Measurements from ENCODE around the gene AMPD2.
"Not testable (repeated sequence)": the region's sequence is repeated elsewhere in the genome, so short reads cannot be mapped to it uniquely, and the experiment has no call there.

The AMPD2 gene

DNA sequence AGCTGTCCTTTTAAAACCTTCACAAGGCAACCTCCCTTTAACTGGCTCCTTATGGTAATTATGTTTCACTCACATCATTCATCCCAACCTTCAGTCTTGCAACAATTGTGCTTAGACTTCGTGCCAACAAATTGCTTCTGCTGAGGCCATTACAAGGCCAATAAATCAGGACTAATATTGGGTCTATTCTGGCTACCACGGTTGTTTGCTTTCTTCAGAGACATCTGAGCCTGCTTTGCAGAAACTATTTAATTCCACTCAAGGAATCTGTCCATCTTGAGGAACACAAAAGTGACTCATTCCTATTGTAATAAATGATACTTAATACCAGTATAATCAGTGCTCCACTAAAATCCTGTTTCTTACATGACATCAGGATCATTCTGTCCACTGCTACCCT lies 33.7 kb downstream of the AMPD2 start:
- DNase-seq = no peak

DNA sequence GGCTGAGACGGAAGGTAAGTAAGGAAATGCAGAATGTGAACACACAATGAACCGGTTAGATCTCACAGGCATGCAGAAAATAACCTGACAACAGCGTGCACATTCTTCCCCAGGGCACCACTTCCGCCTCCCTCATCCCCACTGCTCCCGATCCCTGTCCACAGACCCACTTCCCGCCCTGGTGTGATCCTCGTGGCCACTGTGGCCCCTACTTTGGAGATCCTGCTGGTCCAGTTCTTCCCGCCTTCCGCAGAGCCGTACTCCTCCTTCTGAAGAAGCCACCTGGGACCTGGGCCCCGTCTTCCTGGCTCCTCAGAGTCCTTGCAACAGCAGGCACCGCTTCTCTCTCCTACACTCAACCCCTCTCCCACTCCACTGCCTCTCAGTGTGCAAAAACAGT lies 34.9 kb downstream of the AMPD2 start:
- no peak for DNase-seq

DNA sequence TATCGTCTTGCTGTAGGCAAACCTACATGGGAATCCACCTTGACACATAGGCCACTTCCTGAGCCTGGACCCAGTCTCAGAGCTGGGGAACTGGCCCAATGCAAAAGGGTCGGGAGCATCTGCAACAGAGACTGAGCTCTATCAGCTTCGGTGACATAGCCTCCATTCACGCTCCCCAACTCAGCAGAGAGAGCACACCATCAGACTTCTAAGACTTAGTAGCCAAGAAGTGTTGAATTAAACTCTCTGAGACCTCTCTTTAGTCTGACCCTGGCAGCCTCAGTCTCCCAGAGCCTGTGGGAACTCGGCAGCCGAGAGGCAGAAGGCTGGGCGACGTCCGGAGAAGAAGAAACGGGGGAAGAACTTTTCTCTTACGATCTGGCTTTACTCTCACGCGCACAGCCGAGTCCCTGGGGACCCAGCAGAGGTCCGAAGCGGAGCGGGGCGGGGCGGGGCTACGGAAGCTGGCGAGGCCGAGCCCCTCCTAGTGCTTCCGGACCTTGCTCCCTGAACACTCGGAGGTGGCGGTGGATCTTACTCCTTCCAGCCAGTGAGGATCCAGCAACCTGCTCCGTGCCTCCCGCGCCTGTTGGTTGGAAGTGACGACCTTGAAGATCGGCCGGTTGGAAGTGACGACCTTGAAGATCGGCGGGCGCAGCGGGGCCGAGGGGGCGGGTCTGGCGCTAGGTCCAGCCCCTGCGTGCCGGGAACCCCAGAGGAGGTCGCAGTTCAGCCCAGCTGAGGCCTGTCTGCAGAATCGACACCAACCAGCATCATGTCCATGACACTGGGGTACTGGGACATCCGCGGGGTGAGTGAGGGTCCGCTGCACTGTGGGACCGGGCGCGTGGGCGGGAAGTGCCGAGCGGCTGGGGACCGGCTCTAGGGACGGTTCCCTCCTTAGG lies 36.2 kb downstream of the AMPD2 start, which contains the start of gene GSTM4:
Gene GSTM4, plus strand, starts transcription at position 485 of the 905 bp plus-strand sequence. Its CDS starts 291 bp downstream, at position 776.
- no peak for DNase-seq

DNA sequence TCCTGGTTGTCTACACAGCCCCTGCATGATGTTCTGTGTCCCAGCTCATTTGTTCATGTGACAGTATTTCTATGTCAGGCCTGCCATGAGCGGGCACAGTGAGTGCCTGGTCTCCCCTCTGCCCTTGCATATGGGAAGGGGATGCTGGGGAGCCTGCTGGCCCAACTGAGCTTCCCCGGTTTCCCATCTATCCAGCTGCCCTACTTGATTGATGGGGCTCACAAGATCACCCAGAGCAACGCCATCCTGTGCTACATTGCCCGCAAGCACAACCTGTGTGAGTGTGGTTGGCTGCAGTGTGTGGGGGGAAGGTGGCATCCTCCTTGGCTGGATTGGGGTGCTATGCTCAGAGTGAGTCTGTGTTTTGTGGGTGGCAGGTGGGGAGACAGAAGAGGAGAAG lies 37.8 kb downstream of the AMPD2 start:
- DNase-seq = no peak

DNA sequence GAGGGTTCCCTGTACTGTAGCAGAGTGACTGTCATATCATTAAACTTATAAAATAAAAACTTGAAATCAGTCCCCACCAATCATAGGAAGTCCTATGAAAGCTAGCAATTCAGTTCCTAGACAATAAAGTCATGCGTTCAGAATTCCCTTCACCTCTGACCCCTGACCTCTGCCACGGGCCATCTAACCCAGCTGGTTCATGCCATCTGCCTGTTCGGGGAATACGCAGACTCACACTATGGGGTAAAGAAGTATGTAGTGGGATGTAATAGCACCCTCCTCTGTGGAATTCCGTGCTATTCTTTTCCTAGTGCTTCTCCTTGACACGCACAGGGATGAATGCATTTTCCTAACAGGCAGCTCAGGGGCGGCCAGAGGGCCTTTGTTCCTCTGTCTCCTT lies 38.3 kb downstream of the AMPD2 start:
- no peak for DNase-seq

DNA sequence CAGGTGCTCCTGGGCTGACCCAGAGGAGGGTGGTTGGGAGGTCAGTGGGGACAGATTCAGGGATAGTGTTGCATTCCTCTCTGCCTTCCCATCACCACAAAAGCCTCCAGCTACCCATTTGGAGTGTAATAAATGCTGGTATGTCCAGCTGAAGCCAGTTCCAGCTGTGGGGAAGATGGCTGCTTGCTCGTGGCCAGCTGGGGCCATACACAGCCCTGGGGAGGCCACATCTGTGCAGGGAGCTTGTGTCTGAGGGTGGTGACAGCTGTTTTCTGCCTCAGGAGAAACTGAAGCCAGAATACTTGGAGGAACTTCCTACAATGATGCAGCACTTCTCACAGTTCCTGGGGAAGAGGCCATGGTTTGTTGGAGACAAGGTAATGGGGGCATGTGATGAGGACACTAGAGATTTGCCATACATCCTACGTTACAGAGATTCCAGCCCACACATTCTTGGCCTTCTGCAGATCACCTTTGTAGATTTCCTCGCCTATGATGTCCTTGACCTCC lies 39.0 kb downstream of the AMPD2 start:
- DNase-seq = no peak

DNA sequence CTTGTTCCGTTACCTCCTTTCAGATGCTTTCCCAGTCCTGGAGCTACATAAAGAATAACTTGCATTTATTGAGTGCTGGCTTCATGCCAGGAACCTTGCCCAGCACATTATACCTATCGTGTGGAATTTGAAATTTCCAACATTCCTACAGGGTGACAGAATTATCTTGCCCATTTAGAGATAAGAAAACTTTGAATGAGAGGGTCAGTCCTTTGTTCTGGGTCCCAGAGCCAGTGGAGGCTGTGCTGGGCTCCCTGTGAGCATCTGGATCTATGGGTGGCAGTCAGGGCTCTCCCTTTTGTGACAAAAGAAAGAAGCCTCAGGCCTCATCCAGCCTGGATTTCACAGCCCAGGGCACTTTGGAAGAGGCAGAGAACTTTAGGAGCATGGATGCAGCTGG lies 39.5 kb downstream of the AMPD2 start:
- DNase-seq = no peak

DNA sequence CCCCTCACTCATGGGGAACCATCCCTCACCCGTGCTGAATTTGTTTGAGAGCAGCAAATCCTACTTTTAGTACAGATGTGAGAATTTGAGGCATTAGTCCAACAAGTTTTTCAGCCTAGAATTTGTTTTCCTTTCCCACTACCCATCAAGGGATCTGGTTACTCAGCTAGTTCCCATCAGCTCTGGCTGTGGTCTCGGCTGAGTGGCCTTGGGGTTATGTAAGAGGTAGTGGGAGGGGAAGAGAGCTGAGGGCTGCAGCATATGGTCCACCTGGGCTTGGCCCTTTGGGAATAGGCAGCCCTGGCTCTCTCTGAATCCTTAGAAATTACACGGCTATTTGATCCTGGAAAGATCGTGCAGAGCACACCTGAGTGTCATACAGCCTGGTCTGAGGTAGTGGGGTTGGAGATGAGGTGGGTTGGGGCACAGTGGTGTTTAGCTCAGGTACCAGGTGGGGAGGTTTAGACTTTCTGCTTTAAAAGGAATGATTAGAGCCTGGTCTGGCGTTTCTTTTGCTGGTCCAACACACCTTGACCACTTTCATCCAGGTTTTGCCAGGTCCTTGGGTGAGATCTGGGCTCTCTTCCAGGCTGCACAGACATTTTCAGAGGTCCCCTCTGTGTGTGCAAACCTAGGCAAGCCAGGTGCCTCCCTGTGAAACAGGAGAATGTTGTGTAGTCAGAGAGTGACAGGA lies 40.5 kb downstream of the AMPD2 start:
- no peak for DNase-seq

DNA sequence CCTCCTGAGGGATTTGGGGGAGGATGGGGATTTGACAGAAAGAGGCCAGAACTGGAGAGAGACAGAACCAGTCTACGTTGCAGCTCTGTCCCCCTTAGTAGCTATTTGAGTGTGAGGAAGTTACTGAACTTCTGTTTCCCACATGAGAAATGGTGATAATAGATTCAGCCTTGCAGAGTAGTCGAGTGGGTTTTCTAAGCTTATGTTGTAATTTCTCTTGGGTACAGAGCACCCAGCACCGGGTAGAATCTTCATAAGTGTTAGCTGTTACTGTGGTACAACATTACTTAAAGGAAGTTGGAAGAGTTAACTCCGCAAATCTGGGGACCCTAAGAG lies 41.0 kb downstream of the AMPD2 start:
- not testable (repeated sequence) for DNase-seq

DNA sequence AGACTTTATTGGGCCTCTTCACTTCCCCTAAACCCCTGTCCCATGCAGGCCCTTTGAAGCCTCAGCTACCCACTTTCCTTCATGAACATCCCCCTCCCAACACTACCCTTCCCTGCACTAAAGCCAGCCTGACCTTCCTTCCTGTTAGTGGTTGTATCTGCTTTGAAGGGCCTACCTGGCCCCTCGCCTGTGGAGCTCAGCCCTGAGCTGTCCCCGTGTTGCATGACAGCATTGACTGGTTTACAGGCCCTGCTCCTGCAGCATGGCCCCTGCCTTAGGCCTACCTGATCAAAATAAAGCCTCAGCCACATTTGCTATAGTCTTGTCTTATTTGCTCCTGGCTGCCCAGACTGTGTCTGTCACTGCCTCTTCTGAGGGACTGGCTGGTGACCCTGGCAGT lies 41.8 kb downstream of the AMPD2 start:
- no peak for DNase-seq

DNA sequence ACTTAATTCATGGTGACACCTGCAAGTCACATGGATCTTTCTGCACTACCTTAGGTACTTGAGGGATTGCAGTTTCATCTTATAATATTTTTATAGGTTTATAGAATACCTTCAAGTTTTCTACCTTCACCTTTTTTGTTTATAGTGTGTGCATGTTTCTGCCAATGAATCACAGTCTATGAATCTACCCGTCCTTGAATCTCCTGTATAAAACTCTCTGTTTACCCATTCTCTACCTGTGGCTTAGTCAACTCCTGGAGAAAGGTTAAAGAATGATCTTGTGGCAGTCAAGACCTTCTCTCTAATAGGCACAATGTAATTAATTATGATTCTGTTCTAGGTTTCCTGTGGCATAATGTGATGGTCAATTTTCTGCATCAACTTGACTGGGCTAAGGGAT lies 45.0 kb downstream of the AMPD2 start:
- DNase-seq = no peak

DNA sequence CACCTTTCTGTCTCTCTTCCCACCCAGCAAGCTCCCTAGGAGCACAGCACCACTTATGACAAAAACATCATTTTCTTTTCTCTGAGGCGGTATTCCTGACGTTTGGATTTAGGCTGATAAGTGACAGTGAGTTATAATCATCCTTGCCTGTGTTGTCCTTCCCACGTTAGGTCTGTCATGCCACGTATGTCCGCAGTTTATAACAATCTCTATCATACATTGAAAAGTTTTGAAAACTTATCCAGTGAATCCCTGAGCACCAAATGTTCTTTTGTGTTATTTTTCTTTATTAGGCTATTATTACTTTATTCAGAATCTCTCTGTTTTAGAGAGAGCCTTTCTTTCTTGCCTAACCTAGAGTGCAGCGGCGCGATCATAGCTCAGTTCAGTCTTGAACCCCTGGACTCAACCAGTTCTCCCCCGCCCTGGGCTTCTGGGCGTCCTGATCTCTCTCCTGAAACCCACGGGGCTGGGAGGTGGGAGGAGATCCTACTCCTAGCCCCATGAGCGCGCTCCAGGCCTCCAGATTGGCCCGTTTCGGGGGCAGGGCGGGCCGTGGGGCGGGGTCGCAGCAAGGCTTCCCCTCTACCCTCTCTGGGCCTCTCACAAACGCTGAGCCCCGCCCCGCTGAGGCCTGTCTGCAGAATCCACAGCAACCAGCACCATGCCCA lies 48.0 kb downstream of the AMPD2 start, which contains the start of gene GSTM2:
Gene GSTM2, plus strand, starts transcription at position 606 of the 671 bp plus-strand sequence. Its CDS starts 59 bp downstream, at position 665.
- DNase-seq = no peak

DNA sequence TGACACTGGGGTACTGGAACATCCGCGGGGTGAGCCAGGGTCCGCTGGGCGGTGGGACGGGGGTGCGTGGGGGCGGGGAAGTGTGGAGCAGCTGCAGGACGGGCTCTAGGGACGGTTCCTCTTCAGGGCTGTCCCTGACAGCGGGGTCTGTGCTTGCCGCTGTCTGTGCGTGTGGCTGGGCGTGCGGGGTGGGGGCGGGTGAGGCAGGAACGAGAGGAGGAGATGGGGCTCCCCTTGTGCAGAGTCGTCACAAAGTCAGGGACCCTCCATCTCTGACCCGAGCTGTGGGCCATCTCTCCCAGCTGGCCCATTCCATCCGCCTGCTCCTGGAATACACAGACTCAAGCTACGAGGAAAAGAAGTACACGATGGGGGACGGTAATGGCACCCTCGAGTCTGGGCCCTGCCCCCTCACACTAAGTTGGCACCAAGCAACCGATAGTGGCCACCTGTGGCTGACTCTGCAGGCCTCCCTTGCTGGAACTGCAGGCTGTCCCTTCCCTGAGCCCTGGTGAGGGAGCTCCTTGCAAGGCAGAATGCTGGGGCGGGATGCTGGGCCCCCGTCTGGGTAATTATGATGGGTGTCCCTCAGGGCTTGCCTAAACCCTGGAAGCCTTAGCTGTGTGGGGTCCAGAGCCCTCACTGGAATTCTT lies 48.6 kb downstream of the AMPD2 start:
- no peak for DNase-seq

DNA sequence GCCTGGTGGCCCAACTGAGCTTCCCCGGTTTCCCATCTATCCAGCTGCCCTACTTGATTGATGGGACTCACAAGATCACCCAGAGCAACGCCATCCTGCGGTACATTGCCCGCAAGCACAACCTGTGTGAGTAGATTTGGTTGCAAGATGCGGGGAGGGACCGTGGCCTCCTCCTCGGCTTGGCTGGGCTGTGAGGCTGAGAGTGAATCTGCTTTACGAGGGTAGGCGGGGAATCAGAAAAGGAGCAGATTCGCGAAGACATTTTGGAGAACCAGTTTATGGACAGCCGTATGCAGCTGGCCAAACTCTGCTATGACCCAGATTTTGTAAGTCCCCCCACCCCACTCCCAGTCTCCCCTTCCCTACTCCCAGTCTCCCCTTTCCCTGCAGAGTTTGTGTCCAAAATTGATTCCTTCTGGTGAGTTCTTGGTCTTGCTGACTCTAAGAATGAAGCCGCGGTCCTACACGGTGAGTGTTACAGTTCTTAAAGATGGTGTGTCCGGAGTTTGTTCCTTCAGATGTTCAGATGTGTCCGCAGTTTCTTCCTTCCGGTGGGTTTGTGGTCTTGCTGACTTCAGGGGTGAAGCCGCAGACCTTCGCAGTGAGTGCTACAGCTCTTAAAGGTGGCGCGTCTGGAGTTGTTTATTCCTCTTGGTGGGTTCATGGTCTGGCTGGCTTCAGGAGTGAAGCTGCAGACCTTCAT lies 49.8 kb downstream of the AMPD2 start:
- DNase-seq = no peak

DNA sequence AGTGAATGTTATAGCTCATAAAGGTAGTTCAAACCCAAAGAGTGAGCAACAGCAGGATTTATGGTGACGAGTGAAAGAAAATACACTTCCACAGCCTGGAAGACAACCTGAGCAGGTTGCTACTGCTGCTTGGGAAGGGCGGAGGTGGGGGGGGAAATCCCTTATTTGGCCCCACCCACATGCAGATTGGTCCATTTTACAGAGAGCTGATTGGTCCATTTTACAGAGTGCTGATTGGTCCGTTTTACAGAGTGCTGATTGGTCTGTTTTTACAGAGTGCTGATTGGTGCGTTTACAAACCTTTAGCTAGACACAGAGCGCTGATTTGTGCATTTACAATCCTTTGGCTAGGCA lies 50.3 kb downstream of the AMPD2 start:
- DNase-seq = not testable (repeated sequence)

DNA sequence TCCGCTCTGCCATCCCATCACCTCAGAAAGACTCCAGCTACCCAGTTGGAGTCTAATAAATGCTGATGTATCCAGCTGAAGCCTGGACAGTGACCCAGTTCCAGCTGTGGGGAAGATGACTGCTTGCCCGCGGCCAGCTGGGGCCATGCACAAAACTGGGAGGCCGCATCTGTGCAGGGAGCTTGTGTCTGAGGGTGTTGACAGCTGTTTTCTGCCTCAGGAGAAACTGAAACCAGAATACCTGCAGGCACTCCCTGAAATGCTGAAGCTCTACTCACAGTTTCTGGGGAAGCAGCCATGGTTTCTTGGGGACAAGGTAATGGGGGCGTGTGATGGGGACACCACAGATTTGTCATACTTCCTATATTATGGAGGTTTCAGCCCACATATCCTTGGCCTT lies 51.4 kb downstream of the AMPD2 start:
- no peak for DNase-seq

DNA sequence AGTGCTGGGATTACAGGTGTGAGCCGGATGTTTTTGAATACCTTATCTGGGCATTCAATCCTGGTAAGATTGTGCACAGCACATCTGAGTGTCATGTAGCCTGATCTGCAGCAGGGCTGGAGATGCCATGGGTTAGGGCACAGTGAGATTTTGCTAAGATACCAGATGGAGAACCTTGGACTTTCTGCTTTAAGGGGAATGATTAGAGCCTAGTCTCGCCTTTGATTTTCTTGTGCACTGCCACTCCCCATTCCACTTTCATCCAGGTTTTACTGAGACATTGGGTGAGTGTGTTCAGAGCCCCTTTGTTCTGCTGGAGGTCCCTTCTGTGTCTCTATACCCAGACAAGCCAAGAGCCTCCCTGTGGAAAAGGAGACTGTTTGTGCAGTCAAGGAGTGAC lies 54.2 kb downstream of the AMPD2 start:
- DNase-seq = not testable (repeated sequence)

DNA sequence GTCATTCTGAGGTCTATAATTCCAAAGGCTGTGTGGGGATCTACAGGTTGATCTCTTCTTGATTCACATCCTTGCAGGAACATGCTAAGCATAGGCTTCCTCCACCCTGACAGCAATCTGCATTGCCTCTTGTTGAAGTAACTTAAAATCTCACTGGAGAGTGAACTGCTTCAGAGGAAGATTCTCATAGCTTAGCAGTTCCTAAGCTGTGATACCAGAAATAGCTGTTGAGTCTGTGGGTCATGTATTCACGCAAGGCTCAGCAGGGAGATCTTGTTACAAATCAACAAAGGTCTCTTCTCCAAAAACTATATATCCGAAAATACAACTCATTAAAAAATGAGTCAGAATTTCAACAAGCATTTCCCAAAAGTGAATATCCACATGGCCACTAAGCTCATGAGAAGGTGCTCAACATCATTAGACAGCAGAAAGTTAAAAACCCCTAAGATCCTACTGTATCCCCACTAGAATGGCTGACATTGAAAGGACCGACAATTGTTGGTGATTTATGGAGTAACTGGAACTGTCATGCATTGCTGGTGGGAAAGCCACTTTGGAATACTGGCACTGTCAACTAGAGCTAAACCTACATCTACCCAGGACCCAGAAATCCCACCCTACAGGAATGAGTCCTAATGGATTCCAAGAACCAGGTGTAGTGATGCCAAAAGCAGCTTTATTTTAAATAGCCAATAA lies 57.2 kb downstream of the AMPD2 start:
- DNase-seq = not testable (repeated sequence)

DNA sequence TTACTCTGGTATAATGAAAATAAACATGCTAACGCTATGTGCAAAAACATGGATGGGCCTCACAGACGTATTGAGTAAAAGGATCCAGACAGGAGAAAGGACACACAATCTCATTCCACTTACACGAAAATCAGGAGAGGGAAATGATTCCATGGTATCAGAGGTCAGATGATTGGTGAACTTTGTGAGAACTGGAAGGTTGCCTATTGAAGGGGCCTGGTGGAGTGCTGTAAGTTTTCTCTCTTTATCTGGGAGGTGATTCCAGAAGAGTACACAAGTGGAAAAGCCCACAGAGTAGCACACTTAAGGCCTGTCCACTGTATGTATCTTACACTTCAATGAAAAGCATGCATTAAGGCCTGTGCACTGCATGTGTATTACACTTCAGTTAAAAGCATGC lies 57.8 kb downstream of the AMPD2 start:
- no peak for DNase-seq

DNA sequence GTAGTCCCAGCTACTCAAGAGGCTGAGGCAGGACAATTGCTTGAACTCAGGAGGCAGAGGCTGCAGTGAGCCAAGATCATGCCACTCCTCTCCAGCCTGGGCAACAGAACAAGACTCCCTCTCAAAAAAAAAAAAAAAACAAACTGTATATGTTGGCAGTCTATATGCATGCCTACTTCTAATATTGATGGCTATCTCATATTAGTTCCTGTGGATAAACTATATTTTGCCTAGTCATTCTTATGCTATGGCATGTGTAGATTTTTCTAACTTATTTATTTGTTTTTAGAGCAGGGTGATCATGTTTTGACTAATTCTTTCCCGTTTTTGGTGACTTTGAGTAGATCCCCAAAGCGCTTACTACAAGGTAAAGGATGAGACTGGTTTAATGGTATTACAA lies 59.0 kb downstream of the AMPD2 start:
- not testable (repeated sequence) for DNase-seq

Measured in SIG-M5 (cell line).